Measurements from ENCODE around the gene ZBTB20.

ZBTB20 gene

GRCh38 chr3:114624571-114625181, 522.4 kb downstream of the ZBTB20 start:
- no peak for DNase-seq (ENCODE audit: low spot score)

DNA sequence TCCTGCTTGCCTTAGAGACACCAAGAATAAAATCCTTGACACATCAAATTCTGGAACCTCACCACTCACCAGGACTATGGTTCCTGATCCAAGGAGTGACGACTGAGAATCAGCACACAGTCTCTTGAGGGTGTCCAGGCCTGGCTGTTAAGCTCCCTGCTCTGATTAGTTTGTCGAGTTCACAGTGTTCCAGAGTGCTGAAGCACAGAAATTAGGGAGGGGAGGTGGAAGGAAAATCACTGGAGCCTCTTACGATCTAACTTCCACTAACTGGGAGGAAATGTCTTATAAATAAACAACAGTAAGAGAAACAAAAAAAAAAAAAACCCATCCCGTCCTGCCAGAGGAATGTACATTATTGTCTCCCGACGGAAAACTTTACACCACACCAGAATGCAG, 523.0 kb downstream of the ZBTB20 start:
- no peak for DNase-seq (ENCODE audit: low spot score)

GRCh38 chr3:114623420-114624046, 523.6 kb downstream of the ZBTB20 start:
- DNase-seq (ENCODE audit: low spot score), result no peak

- no peak for DNase-seq (ENCODE audit: low spot score)
Observed at GRCh38 chr3:114622001-114622400, 525.1 kb downstream of the ZBTB20 start.

DNA sequence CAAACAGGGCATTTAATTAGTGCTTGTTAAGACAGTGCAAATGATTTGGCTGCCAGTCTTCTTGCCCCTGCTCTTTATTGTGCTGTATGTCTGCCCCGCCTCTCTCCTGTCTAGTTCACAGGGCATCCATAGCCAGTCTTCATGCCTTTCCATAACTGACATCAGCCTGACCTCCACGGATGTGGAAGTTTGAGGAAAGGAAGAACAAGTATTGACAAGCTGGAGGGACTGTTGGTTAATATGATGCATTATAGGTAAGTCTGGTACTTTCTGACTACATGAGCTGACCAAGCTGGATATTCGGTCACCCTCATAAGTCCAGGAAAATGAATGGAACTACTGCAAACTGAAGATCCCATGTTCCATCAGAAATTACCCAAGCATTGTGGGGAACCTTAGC, 527.3 kb downstream of the ZBTB20 start:
- DNase-seq (ENCODE audit: low spot score), result no peak

GRCh38 chr3:114615523-114616085, 531.5 kb downstream of the ZBTB20 start:
- no peak for DNase-seq (ENCODE audit: low spot score)

DNA sequence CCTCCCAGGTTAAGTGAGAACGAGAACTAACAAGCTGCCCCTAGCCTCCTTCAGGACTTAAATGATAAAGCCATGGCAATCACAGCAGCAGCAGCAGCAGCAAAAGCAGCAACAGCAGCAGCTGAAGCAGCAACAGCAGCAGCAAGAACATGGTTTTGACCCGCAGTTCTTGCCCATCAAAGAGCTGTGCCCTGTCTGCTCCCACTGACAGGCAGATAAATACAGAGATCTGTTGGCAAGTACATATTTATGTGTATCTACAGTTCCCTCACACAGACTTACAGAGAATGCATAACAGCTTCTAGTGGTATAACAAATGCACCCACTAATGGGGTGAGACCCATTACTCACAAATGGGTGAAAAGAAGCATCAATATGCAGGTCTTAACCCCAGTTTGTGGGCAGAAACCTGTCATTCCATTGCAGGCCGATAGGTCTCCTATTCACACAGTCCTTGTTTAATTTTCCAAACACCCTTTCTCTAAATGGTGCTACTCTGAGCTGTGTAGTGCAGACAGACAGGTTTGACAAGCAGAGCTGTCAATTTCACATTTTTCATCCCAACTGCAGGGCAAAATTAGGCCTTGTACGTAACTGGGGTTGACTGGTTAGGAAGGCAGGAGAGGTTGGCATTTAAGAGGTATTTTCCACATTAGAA, 537.0 kb downstream of the ZBTB20 start:
- no peak for DNase-seq (ENCODE audit: low spot score)

DNA sequence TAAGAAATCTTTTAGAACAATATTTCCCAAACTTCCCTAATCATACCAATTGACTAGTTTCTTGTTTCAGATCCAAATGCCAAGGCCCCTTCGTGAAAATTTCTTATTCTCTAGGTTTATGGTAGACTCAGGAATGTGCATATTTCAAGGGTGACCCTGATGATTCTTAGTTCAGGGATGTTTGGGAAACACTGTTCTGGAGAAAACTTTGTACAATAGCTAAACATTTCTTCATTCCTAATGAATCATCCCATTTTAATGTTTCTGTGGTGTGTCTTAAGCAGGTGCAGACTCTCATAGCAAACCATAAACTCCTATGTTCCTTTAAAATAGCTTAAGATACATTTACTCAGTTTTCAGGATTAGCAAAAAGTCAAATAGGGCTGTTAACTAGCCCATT, 538.8 kb downstream of the ZBTB20 start:
- DNase-seq (ENCODE audit: low spot score), result no peak

DNA sequence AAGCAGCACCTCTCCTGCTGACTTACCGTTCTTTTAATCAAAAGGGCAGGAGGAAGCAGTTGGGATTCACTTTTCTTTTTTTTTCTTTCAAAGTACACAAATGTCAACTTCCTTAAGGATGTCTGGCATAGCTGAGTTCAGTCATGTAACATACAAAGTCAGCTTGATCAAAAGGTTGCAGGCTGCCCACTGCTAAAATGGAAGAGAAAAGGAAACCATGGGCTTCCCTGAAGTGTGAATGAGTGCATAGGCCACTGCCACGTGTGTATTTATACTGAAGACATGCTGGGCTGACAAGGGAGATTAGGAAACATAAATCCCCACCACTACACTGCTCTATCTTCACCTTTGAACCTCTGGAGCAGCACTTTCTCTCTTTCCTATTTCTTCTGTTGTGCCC, 540.8 kb downstream of the ZBTB20 start:
- no peak for DNase-seq (ENCODE audit: low spot score)

- no peak for DNase-seq (ENCODE audit: low spot score)
Observed at GRCh38 chr3:114600571-114600970, 546.5 kb downstream of the ZBTB20 start.

DNA sequence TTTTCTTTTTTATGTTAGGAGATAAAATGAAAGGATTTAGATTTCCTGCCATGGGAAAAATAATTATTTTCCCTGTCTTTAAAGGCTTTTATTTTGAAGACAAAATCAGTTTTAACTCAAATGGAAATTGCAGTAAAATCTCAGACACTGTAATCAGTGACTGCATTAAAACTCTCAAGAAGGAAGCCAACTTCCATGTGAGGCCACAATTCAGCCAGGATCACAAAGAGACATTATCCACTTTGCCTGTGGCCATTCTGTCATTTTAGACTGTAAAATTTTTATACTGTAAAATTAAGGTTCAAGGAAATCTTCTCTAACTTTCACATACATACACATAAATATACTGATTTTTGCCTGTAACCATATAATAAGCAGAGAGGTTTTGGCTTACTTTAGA, 549.2 kb downstream of the ZBTB20 start:
- DNase-seq (ENCODE audit: low spot score), result no peak

DNA sequence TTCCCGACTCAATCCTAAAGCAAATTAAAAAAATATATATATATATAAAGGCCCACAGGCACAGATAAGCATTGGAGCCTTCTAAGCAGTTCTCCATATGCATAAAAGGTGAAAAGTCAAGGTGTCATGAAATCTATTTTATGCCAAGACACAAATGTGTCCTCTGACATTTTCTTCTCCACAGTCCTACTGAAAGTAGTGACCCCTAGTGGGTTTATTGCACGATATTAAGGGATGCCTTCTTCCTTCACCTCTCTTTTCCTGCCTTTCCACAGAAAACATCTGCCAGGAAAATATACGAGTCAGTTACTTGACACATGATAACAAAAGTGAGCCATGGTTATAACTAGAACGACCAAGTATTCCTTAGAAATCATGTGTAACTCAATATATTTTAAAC, 550.1 kb downstream of the ZBTB20 start:
- DNase-seq (ENCODE audit: low spot score), result no peak

DNA sequence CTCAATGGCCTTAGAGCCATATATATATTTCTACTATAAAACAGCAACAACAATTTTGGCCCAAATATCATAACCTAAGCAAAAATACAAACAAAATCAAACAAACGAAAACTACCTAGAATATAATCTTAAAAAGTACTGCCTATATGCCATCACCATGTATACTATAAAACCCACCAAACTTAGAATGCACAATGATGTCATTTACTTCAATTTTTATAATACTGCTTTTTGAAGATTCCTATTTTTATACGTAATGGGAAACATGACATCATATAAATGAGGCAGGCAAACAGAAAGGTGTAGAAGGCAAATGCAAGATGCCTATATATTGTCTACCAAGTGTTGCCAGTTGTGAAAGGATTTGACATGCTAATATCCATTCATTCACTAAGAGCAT, 550.9 kb downstream of the ZBTB20 start:
- DNase-seq (ENCODE audit: low spot score), result no peak

DNA sequence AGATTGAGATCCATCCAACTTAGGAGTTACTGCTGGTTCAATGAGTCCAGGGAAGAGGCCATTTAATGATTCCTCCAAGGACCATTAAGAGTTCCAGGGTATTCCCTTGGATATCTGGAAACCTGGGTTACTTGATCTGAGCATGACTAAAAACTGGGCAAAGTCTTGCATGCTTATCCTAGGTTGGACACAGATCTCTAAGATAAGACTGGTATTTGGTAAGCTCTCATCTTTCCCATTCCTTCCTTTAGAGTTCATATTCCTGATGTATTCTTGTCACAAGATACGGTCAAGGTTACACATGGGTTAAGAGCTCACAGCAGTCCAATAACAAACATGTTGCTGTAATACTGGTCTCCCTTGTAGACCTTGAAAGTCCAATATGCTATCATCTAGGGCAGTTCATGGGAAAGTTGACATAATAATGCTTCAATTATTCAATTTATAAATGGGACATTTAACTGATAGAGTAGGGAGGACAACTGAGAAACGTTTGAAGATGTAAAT, 551.5 kb downstream of the ZBTB20 start:
- no peak for DNase-seq (ENCODE audit: low spot score)

- DNase-seq (ENCODE audit: low spot score), result no peak
Observed at GRCh38 chr3:114590309-114591047, 556.6 kb downstream of the ZBTB20 start.

- DNase-seq (ENCODE audit: low spot score), result no peak
Observed at GRCh38 chr3:114587986-114588385, 559.1 kb downstream of the ZBTB20 start.

- DNase-seq (ENCODE audit: low spot score), result no peak
Observed at GRCh38 chr3:114586119-114586518, 561.0 kb downstream of the ZBTB20 start.

GRCh38 chr3:114585687-114586086, 561.4 kb downstream of the ZBTB20 start:
- DNase-seq (ENCODE audit: low spot score), result no peak

GRCh38 chr3:114584734-114585371, 562.2 kb downstream of the ZBTB20 start:
- no peak for DNase-seq (ENCODE audit: low spot score)

DNA sequence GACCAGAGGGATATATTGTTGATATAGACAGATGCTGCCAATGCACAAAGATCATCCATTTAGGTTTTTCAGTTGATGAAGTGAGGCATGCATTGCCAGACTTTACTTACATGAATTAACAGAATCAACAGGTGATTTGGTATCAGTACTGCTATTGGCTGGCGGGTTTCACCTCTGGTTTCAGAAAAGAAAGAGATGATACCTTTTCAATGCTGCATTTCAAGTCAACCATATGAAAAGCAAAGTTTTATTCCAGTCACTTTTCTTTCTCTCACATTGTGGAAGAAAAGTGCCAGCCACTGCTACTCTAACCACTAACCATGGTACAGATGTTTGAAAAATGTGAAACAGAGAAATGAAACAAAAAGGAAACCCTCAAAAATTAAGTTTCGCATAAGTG, 564.2 kb downstream of the ZBTB20 start:
- DNase-seq (ENCODE audit: low spot score), result no peak

- DNase-seq (ENCODE audit: low spot score), result no peak
Observed at GRCh38 chr3:114572364-114573062, 574.6 kb downstream of the ZBTB20 start.

Measured in hematopoietic multipotent progenitor cell treated with erythropoietin and hydrocortisone succinate and interleukin-3 and kit ligand, for 17 days (in vitro differentiated cells).